Lung (tissue), 12 donors: ENCODE results near the gene FAM174C. TPM values are rescaled to one million over a fixed set of nuclear protein-coding genes. Genes with fewer than 3 reads are reported as not detected.

ENCODE experiments used
- ATAC-seq: fragments of 200-7000 bp; cut with Tn5 transposase; one replicate; pipeline ENCODE4 v1.9.1; 2020; ENCODE audit warnings: moderate number of reproducible peaks; ENCODE audit not compliant: insufficient read depth, low FRiP score
- DNase-seq, 3 donors: peaks; one replicate each; pipeline ENCODE4 v3.0.0-alpha.2; 2013 to 2017
- H3K27ac ChIP-seq, 2 donors: one replicate each; pipeline ENCODE4 v1.5.1; 2013; ENCODE audit warnings: mild to moderate bottlenecking in 2 of 2, moderate library complexity in 2 of 2, control low read depth in 1 of 2, inconsistent platforms in 1 of 2, low read depth in 1 of 2, low read length in 1 of 2
- H3K27me3 ChIP-seq, 3 donors: one replicate each; pipeline ENCODE4 v1.5.1; 2013; ENCODE audit warnings: low read length in 2 of 3; ENCODE audit not compliant: control insufficient read depth in 3 of 3, insufficient read depth in 3 of 3
- H3K36me3 ChIP-seq, 4 donors: one replicate each; pipeline ENCODE4 v1.5.1; 2013; ENCODE audit warnings: low read length in 4 of 4, mild to moderate bottlenecking in 1 of 4, moderate library complexity in 1 of 4; ENCODE audit not compliant: control insufficient read depth in 4 of 4, insufficient read depth in 4 of 4
- H3K4me1 ChIP-seq, 5 donors: one replicate each; pipeline ENCODE4 v1.5.1; 2013; ENCODE audit warnings: low read length in 5 of 5, mild to moderate bottlenecking in 2 of 5, moderate library complexity in 1 of 5; ENCODE audit not compliant: control insufficient read depth in 5 of 5, insufficient read depth in 5 of 5
- H3K4me3 ChIP-seq: one replicate; pipeline ENCODE4 v1.5.1; 2013; ENCODE audit warnings: mild to moderate bottlenecking, control low read depth, moderate library complexity
- H3K9ac ChIP-seq, 2 donors: one replicate each; pipeline ENCODE4 v1.5.1; 2013; ENCODE audit warnings: low read length in 2 of 2, control low read depth in 1 of 2; ENCODE audit not compliant: insufficient read depth in 1 of 2
- H3K9me3 ChIP-seq, 4 donors: one replicate each; pipeline ENCODE4 v1.5.1; 2013; ENCODE audit warnings: low read length in 3 of 4, mild to moderate bottlenecking in 1 of 4, moderate library complexity in 1 of 4; ENCODE audit not compliant: control insufficient read depth in 4 of 4, insufficient read depth in 3 of 4
- CTCF ChIP-seq: IDR thresholded peaks from 2 replicates; pipeline ENCODE4 v1.5.1; 2012; ENCODE audit warnings: mild to moderate bottlenecking; ENCODE audit errors: control extremely low read depth, extremely low read depth
- WGBS, 2 donors: extraction: QIAGEN DNeasy Blood & Tissue Kit; methylation state at CpG; one replicate each; pipeline ENCODE4 v1.1.7; 2013; 5-methylcytosine and 5-hydroxymethylcytosine counted together
- polyA plus RNA-seq, 2 donors: library from polyadenylated mRNA; stranded (reverse); fragments of 200-250 nt; gene quantifications; one replicate each; pipeline ENCODE4 v1.2.1, GENCODE V29; 2013
- total RNA-seq, 2 donors: library from RNA; depleted of rRNA in 1 of 2; stranded (reverse); fragments of >200 nt in 1 of 2; gene quantifications; one replicate each; pipeline ENCODE4 v1.2.1, GENCODE V29; 2014 to 2021
- donor health status: control.
- donor health status: control.
- donor health status: Bipolar disorder and iron deficiency.
- donor health status: healthy.
- donor health status: DM: yes; HTN: yes; CAD: no.

FAM174C gene
- total and polyA plus RNA-seq, 4 donors = 17.5 to 89.3 (median 69.4) TPM

- H3K9me3 ChIP-seq = no peaks in the 10 kb centered on the region
- peak overlapping the region; percentile 97 to 98 for H3K27ac ChIP-seq
- no peaks in the 10 kb centered on the region for H3K27me3 ChIP-seq
- peak overlapping the region; percentile 22 for H3K4me3 ChIP-seq
- no peak for TF ChIP-seq CTCF
- no peak overlapping the region for H3K9ac ChIP-seq
- 1% methylated on average over 27 to 30 of the region's 30 CpGs for WGBS, 2 donors
- peaks cover 14 to 57% (median 33%) of the 10 kb centered on the region in 4 donors for H3K36me3 ChIP-seq
- H3K4me1 ChIP-seq = peaks cover 2 to 30% (median 7%) of the 10 kb centered on the region in 5 donors
- ATAC-seq = peak; percentile 25
- peak; percentile 91 to 96 (median 95) for DNase-seq
Observed at GRCh38 chr19:1252221-1252820, 23.0 kb upstream of the FAM174C start.

GRCh38 chr19:1252821-1253513 is 22.4 kb upstream of the FAM174C start:
- peaks cover 14 to 62% (median 33%) of the 10 kb centered on the region in 4 donors for H3K36me3 ChIP-seq
- H3K27ac ChIP-seq = peak overlapping the region; percentile 97 to 98
- H3K4me3 ChIP-seq = peak overlapping the region; percentile 33
- TF ChIP-seq CTCF = no peak
- H3K4me1 ChIP-seq = peaks cover 2 to 27% (median 12%) of the 10 kb centered on the region in 5 donors
- ATAC-seq (peak; percentile 38), DNase-seq (peak; percentile 84 to 88 (median 87))
- H3K9ac ChIP-seq = no peak overlapping the region
- H3K9me3 ChIP-seq = no peaks in the 10 kb centered on the region
- H3K27me3 ChIP-seq = no peaks in the 10 kb centered on the region
- 0 to 1% methylated on average over 13 to 26 of the region's 26 CpGs for WGBS, 2 donors

- peak overlapping the region; percentile 97 to 98 for H3K27ac ChIP-seq
- H3K9me3 ChIP-seq = no peaks in the 10 kb centered on the region
- WGBS, 2 donors = 20 to 35% methylated on average over 22 to 23 of the region's 23 CpGs
- no peak for TF ChIP-seq CTCF
- peak; percentile 1 for ATAC-seq
- no peak overlapping the region for H3K9ac ChIP-seq
- DNase-seq = no peak
- H3K4me1 ChIP-seq = peaks cover 2 to 27% (median 12%) of the 10 kb centered on the region in 5 donors
- peaks cover 14 to 62% (median 33%) of the 10 kb centered on the region in 4 donors for H3K36me3 ChIP-seq
- H3K27me3 ChIP-seq = no peaks in the 10 kb centered on the region
- H3K4me3 ChIP-seq = peak overlapping the region; percentile 33
Observed at GRCh38 chr19:1253514-1254080, 21.7 kb upstream of the FAM174C start.
